HG02973 (cell line): ENCODE results near the gene DNAH7.

Experiments used
- ATAC-seq: cut with Tn5 transposase; IDR thresholded peaks from one replicate; pipeline ENCODE4 v1.9.1; 2021; ENCODE audit warnings: moderate library complexity; ENCODE audit not compliant: unreplicated experiment

DNAH7 gene

GRCh38 chr2:195818526-195818925 is 250.1 kb downstream of the DNAH7 start:
- ATAC-seq, result no peak

GRCh38 chr2:195818106-195818505 is 250.5 kb downstream of the DNAH7 start:
- ATAC-seq, result no peak

- no peak for ATAC-seq
Measured at GRCh38 chr2:195815083-195815482, 253.6 kb downstream of the DNAH7 start.

GRCh38 chr2:195813421-195813820 is 255.2 kb downstream of the DNAH7 start:
- no peak for ATAC-seq

- no peak for ATAC-seq
Measured at GRCh38 chr2:195810340-195811098, 258.1 kb downstream of the DNAH7 start.

- no peak for ATAC-seq
Measured at GRCh38 chr2:195808189-195808588, 260.4 kb downstream of the DNAH7 start.

- ATAC-seq, result no peak
Measured at GRCh38 chr2:195805283-195805976, 263.2 kb downstream of the DNAH7 start.

- no peak for ATAC-seq
Measured at GRCh38 chr2:195795879-195796278, 272.8 kb downstream of the DNAH7 start.

- ATAC-seq, result no peak
Measured at GRCh38 chr2:195793881-195794280, 274.8 kb downstream of the DNAH7 start.

GRCh38 chr2:195782156-195782555 is 286.5 kb downstream of the DNAH7 start:
- ATAC-seq, result no peak

GRCh38 chr2:195779491-195779890 is 289.1 kb downstream of the DNAH7 start:
- ATAC-seq, result no peak

- ATAC-seq, result no peak
Measured at GRCh38 chr2:195769975-195770374, 298.7 kb downstream of the DNAH7 start.

GRCh38 chr2:195768431-195768830 is 300.2 kb downstream of the DNAH7 start:
- ATAC-seq, result no peak

GRCh38 chr2:195766691-195767090 is 301.9 kb downstream of the DNAH7 start:
- ATAC-seq, result no peak

GRCh38 chr2:195763866-195764265 is 304.8 kb downstream of the DNAH7 start:
- ATAC-seq, result no peak

- no peak for ATAC-seq
Measured at GRCh38 chr2:195759877-195760276, 308.8 kb downstream of the DNAH7 start.

GRCh38 chr2:195758846-195759245 is 309.8 kb downstream of the DNAH7 start:
- ATAC-seq, result no peak

- no peak for ATAC-seq
Measured at GRCh38 chr2:195756218-195756942, 312.3 kb downstream of the DNAH7 start.

GRCh38 chr2:195741191-195741590 is 327.4 kb downstream of the DNAH7 start:
- no peak for ATAC-seq

- ATAC-seq, result no peak
Measured at GRCh38 chr2:195737511-195738325, 330.9 kb downstream of the DNAH7 start.

GRCh38 chr2:195735347-195735746 is 333.3 kb downstream of the DNAH7 start:
- no peak for ATAC-seq
